Karpas-422 (cell line): Measurements from ENCODE around the gene TMEM163. TPM values are rescaled to one million over a fixed set of nuclear protein-coding genes. Genes with fewer than 3 reads are reported as not detected.
A peak's percentile ranks its signal among the peaks of the same experiment; 100 is the strongest.

Experiments used
- DNase-seq: peaks from one replicate; pipeline ENCODE4 v3.0.0-alpha.2; 2015
- H2AFZ ChIP-seq: fragments of 200-600 bp; sonication (generic); 2 replicates; pipeline ENCODE4 v1.6.1; 2014; ENCODE audit warnings: antibody characterized with exemption, low read length, mixed read lengths
- H3K27ac ChIP-seq: fragments of 200-600 bp; sonication (generic); 2 replicates; pipeline ENCODE4 v1.5.1; 2014; ENCODE audit warnings: mild to moderate bottlenecking, low read length, moderate library complexity
- H3K27me3 ChIP-seq: fragments of 200-600 bp; sonication (generic); 2 replicates; pipeline ENCODE4 v1.6.1; 2014; ENCODE audit warnings: low read length, mixed read lengths
- H3K36me3 ChIP-seq: fragments of 200-600 bp; sonication (generic); 2 replicates; pipeline ENCODE4 v1.6.1; 2014; ENCODE audit warnings: low read length, mixed read lengths; ENCODE audit not compliant: insufficient read depth
- H3K4me1 ChIP-seq: fragments of 200-600 bp; sonication (generic); 2 replicates; pipeline ENCODE4 v1.6.1; 2014; ENCODE audit warnings: mild to moderate bottlenecking, low read length, mixed read lengths
- H3K4me2 ChIP-seq: fragments of 200-600 bp; sonication (generic); 2 replicates; pipeline ENCODE4 v1.6.1; 2014; ENCODE audit warnings: low read length, low read depth, mild to moderate bottlenecking; ENCODE audit not compliant: poor library complexity, severe bottlenecking
- H3K4me3 ChIP-seq: fragments of 200-600 bp; sonication (generic); 2 replicates; pipeline ENCODE4 v1.5.1; 2014; ENCODE audit warnings: mild to moderate bottlenecking, antibody characterized with exemption, low read length, mixed read lengths
- H3K79me2 ChIP-seq: fragments of 200-600 bp; sonication (generic); 2 replicates; pipeline ENCODE4 v1.6.1; 2014; ENCODE audit warnings: mild to moderate bottlenecking, low read length, mixed read lengths
- H3K9ac ChIP-seq: fragments of 200-600 bp; sonication (generic); 2 replicates; pipeline ENCODE4 v1.6.0; 2014; ENCODE audit warnings: low read length
- H3K9me2 ChIP-seq: fragments of 200-600 bp; sonication (generic), shearing (Covaris generic); replicated peaks from 2 replicates; pipeline ENCODE4 v1.6.0; 2014; ENCODE audit warnings: mild to moderate bottlenecking, low read length, moderate library complexity; ENCODE audit not compliant: insufficient read depth
- H3K9me3 ChIP-seq: fragments of 300-700, 200-600 bp; sonication (generic); 2 replicates; pipeline ENCODE4 v1.6.1; 2014; ENCODE audit warnings: low read length, mixed read lengths
- H4K20me1 ChIP-seq: fragments of 200-600 bp; sonication (generic); 2 replicates; pipeline ENCODE4 v1.6.1; 2014; ENCODE audit warnings: mild to moderate bottlenecking, antibody characterized with exemption, low read length, low read depth; ENCODE audit not compliant: insufficient read depth
- total RNA-seq: library from RNA; depleted of rRNA; stranded (reverse); fragments of >200 nt; shearing (Covaris generic); gene quantifications from 2 replicates; pipeline ENCODE4 v1.2.3, GENCODE V29; 2014; ENCODE audit warnings: low replicate concordance

TMEM163 gene
- total RNA-seq, 1 experiment from 2014 or later = 4.7 TPM

GRCh38 chr2:134640494-134640893 is 78.3 kb downstream of the TMEM163 start:
- Histone ChIP-seq H3K27me3 (no peaks in the 10 kb centered on the region), H3K36me3 (no peaks in the 10 kb centered on the region), H3K9me3 (no peaks in the 10 kb centered on the region), H3K4me3 (no peak overlapping the region), H4K20me1 (no peaks in the 10 kb centered on the region), H3K4me1 (no peaks in the 10 kb centered on the region), H3K79me2 (no peaks in the 10 kb centered on the region), H3K9ac (no peak overlapping the region), H3K4me2 (no peak overlapping the region), H3K27ac (no peak overlapping the region), H2AFZ (no peak overlapping the region), H3K9me2 (no peaks in the 10 kb centered on the region)
- DNase-seq = no peak

DNA sequence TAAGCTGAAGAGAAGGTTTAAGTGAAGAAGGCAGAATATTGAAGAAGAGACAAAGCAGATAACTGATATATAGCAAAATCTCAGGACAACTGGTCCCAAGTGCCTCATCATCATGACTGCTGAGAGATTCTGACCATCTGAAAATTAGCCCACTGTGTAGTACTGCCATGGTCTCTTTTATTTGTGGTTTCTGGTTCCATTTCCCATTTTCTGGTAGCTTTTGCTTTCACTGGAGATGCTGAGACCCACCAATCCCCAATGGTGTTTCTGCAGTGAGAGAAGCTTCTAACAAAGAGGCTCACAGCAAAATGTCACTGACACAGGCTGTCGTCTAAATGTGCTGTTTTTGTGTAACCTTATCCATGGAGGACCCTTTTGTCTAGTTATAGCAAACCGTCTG is 79.5 kb downstream of the TMEM163 start:
- Histone ChIP-seq H3K4me3 (no peak overlapping the region), H3K79me2 (no peaks in the 10 kb centered on the region), H3K27me3 (no peaks in the 10 kb centered on the region)

GRCh38 chr2:134636714-134637113 is 82.1 kb downstream of the TMEM163 start:
- H3K4me1 ChIP-seq = no peaks in the 10 kb centered on the region
- H4K20me1 ChIP-seq = no peaks in the 10 kb centered on the region; the same call in 1 of the 2 replicates
- H3K9me2 ChIP-seq = no peaks in the 10 kb centered on the region
- DNase-seq = no peak
- H2AFZ ChIP-seq = no peak overlapping the region
- H3K9me3 ChIP-seq = no peaks in the 10 kb centered on the region
- H3K9ac ChIP-seq = no peak overlapping the region
- no peak overlapping the region for H3K27ac ChIP-seq
- H3K27me3 ChIP-seq = no peaks in the 10 kb centered on the region
- no peaks in the 10 kb centered on the region for H3K79me2 ChIP-seq
- H3K4me2 ChIP-seq = no peak overlapping the region
- no peaks in the 10 kb centered on the region for H3K36me3 ChIP-seq
- H3K4me3 ChIP-seq = no peak overlapping the region

More for the DNA sequence above, 79.5 kb downstream of the TMEM163 start:
- Histone ChIP-seq H3K4me1 (no peaks in the 10 kb centered on the region), H3K9me2 (no peaks in the 10 kb centered on the region), H3K9ac (no peak overlapping the region), H3K36me3 (no peaks in the 10 kb centered on the region), H3K27ac (no peak overlapping the region), H4K20me1 (no peaks in the 10 kb centered on the region; the same call in 1 of the 2 replicates), H3K4me2 (no peak overlapping the region), H3K9me3 (no peaks in the 10 kb centered on the region), H2AFZ (no peak overlapping the region)
- no peak for DNase-seq

DNA sequence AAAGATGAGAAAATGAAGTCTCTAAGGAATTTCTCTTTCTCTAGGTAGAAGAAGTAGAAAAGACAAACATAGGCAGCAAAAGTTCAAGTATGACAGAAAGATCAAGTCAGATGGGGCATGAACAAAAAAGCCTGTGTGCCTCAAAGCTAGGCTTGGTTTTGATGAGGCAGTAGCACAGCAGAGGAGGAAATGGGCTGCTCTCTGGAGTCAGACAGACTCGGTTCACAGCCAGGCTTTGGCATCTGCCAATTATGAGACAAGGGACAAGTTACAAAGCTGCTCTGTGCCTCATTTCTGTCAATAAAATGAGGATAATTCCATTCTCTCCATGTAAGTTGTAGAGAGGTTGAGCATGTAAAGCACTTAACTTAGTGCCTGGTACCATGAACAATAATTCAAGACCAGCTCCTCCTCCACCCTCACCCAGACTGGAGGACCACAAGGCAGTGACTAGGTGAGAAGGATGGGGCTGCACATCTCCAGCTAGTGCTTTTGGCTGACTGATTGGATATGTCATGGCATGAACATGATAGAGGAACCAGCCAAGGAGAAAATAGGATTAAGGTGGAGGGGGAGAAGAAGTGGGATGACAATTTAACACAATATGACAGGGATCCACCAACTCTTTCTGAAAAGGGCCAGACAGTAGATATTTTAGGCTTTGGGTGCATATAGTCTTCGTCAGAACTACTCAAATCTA is 84.6 kb downstream of the TMEM163 start:
- Histone ChIP-seq H3K36me3 (no peaks in the 10 kb centered on the region), H3K27ac (no peak overlapping the region), H3K9ac (no peak overlapping the region), H3K4me3 (no peak overlapping the region), H3K4me1 (no peaks in the 10 kb centered on the region), H3K4me2 (no peak overlapping the region), H3K9me2 (no peaks in the 10 kb centered on the region), H2AFZ (no peak overlapping the region), H4K20me1 (no peaks in the 10 kb centered on the region; the same call in 1 of the 2 replicates), H3K9me3 (no peaks in the 10 kb centered on the region), H3K79me2 (no peaks in the 10 kb centered on the region), H3K27me3 (no peaks in the 10 kb centered on the region)
- no peak for DNase-seq

DNA sequence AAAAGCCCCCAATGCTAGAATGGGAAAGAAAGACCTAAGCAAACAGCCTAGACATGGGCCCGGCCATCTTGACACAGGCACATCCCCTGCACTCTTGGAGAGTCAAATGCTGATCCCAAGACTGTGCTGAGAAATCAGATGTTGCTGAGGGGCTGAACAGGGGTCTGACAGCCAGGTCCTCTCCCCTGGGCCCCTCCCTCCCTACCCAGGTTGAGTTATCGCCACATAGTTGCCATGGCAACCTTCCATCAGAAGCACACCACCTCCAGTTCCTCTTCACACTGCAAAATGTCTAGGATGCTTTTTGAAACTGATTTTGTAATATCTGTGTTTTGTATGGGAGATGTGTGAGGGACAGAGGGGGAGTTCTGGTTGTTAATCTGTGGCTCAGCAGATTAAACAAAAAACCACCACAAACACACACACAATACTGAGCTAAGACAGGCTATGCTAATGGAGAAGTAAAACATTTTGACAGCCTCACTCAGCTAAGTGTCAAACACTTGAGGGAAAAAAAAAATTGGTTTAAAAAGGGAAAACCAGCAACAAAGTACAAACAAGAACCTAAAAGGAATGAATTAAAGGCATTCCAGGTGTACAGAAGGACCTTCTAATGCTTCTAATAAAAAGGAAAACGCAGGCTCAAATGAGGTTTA is 88.2 kb downstream of the TMEM163 start:
- Histone ChIP-seq H3K9ac (no peak overlapping the region), H3K9me3 (no peaks in the 10 kb centered on the region), H3K4me2 (no peak overlapping the region), H3K4me1 (peaks cover 10% of the 10 kb centered on the region), H3K79me2 (no peaks in the 10 kb centered on the region), H3K27me3 (no peaks in the 10 kb centered on the region), H3K36me3 (no peaks in the 10 kb centered on the region), H3K27ac (no peak overlapping the region), H4K20me1 (no peaks in the 10 kb centered on the region; the same call in 1 of the 2 replicates), H3K9me2 (no peaks in the 10 kb centered on the region), H3K4me3 (no peak overlapping the region), H2AFZ (no peak overlapping the region)
- no peak for DNase-seq

DNA sequence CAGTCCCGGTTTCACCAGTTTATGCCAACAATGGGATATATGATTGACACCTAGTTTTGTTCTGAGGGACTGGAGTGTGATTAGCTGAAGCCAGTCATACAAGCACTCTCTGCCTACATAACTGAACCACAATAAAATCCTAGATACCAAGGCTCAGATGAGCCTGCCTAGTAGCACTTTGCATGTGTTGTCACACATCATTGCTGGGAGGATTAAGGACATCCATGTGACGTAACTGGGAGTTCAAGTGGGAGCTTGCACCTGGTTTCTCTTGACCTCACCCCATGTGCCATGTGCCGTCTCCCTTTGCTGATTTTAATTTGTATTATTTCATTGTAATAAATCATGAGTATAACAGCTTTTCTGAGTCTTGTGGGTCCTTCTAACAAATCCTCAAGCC is 90.3 kb downstream of the TMEM163 start:
- Histone ChIP-seq H3K4me3 (no peak overlapping the region), H2AFZ (no peak overlapping the region), H4K20me1 (no peaks in the 10 kb centered on the region), H3K9me2 (no peaks in the 10 kb centered on the region), H3K9me3 (no peaks in the 10 kb centered on the region), H3K27me3 (no peaks in the 10 kb centered on the region), H3K4me1 (peaks cover 10% of the 10 kb centered on the region), H3K27ac (no peak overlapping the region), H3K79me2 (no peaks in the 10 kb centered on the region), H3K4me2 (no peak overlapping the region), H3K36me3 (no peaks in the 10 kb centered on the region), H3K9ac (no peak overlapping the region)
- DNase-seq = peak; percentile 46

- Histone ChIP-seq H3K36me3 (no peaks in the 10 kb centered on the region), H3K9me3 (no peaks in the 10 kb centered on the region), H3K9ac (no peak overlapping the region), H3K27ac (no peak overlapping the region), H3K4me2 (no peak overlapping the region), H3K27me3 (no peaks in the 10 kb centered on the region), H3K9me2 (no peaks in the 10 kb centered on the region), H3K4me3 (no peak overlapping the region), H3K4me1 (peaks cover 10% of the 10 kb centered on the region), H2AFZ (no peak overlapping the region), H4K20me1 (no peaks in the 10 kb centered on the region), H3K79me2 (no peaks in the 10 kb centered on the region)
- DNase-seq = no peak
Observed at GRCh38 chr2:134626781-134627180, 92.0 kb downstream of the TMEM163 start.

GRCh38 chr2:134625311-134625710 is 93.5 kb downstream of the TMEM163 start:
- no peaks in the 10 kb centered on the region for H3K9me2 ChIP-seq
- H3K4me2 ChIP-seq = no peak overlapping the region
- no peak for DNase-seq
- no peak overlapping the region for H3K27ac ChIP-seq
- H4K20me1 ChIP-seq = no peaks in the 10 kb centered on the region
- H3K4me3 ChIP-seq = no peak overlapping the region
- no peaks in the 10 kb centered on the region for H3K27me3 ChIP-seq
- no peaks in the 10 kb centered on the region for H3K36me3 ChIP-seq
- no peaks in the 10 kb centered on the region for H3K79me2 ChIP-seq
- H3K4me1 ChIP-seq = peaks cover 10% of the 10 kb centered on the region
- H3K9ac ChIP-seq = no peak overlapping the region
- no peak overlapping the region for H2AFZ ChIP-seq
- H3K9me3 ChIP-seq = no peaks in the 10 kb centered on the region
